ENCODE measurements around the gene LRRC8B. TPM values are rescaled to one million over a fixed set of nuclear protein-coding genes. Genes with fewer than 3 reads are reported as not detected.
"Not testable (repeated sequence)": the region's sequence is repeated elsewhere in the genome, so short reads cannot be mapped to it uniquely, and the experiment has no call there.

LRRC8B gene
- total and polyA plus RNA-seq, 11 donors = 0.91 to 10.4 (median 4.7) TPM

DNA sequence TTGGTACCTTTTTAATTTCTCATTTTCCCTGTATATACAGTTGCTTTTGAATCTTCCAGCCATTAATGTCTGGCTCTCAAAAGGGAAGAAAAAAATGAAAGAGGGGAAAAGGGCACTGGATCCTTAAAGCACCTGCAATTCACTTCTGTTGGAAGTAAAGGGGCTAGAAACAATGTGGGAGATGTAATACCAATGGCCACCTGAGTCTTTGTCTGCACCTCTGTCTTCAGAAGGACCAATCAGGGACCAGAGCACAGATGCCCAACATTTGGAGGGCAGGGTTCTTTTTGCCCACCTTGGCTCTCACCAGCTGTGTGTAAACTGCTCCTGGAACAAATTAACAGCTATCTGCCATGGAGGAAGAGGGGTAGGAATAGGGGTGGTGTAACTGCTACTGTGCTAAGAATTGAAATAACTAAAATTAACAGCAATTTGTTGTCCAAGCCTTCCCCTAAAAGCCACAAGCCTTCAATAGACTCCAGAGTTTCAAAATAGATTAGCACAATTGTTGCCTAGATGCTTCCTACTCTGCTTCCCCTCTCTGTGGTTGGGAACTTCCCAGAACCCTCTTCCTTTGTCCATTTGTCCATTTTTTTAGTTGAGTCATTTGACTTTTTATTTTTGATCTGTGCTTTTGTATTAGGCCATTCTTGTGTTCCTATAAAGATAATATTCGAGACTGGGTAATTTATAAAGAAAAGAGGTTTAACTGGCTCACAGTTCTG, 11.5 kb upstream of the LRRC8B start:
- H3K27me3 ChIP-seq = no peaks in the 10 kb centered on the region
- 69 to 90% (median 77%) methylated on average over 1 of the region's 1 CpG for WGBS, 4 donors

DNA sequence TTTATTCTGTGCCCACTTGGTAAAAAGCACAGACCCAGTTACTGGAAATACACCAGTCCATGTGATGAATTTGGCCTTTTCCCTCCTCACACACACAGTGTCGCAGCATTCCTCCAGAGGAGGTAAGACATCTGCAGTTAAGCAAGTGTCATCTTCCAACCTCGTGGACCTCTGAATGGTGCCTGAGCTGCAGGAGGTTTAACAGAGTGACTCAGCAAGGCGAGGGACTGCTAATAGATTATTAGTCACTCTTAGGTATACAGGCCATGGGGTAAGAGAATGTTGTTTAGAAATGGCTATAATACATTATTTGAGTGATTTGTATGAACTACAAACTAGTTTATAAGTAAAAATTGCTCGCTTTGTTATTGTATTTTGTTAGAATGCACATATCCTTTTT, 8.6 kb upstream of the LRRC8B start:
- H3K27me3 ChIP-seq = no peaks in the 10 kb centered on the region
- no peak for ATAC-seq
- no peaks in the 10 kb centered on the region for H3K36me3 ChIP-seq
- peaks cover 0 to 5% (median 0%) of the 10 kb centered on the region in 12 donors for H3K9me3 ChIP-seq
- peaks cover 0 to 17% (median 12%) of the 10 kb centered on the region in 12 donors for H3K4me1 ChIP-seq
- 83 to 86% (median 85%) methylated on average over 4 of the region's 4 CpGs for WGBS, 4 donors
- intact Hi-C loops (cut with DNase I) = loop anchor here in 1 of 10 donors (10.0 kb wide), 1 partner anchor 249 kb away; no protein-coding TSS in a partner anchor
- TF ChIP-seq CTCF (IDR thresholded peaks at IDR 0.05) = no peak
- no peak for TF ChIP-seq POLR2A (IDR thresholded peaks at IDR 0.05)
- no peak overlapping the region for H3K27ac ChIP-seq
- H3K4me3 ChIP-seq = no peak overlapping the region
- DNase-seq = no peak

More for the DNA sequence above, 11.5 kb upstream of the LRRC8B start:
- Histone ChIP-seq H3K27ac (no peak overlapping the region), H3K4me1 (peaks cover 0 to 10% (median 3%) of the 10 kb centered on the region in 12 donors), H3K36me3 (no peaks in the 10 kb centered on the region), H3K9me3 (peaks cover 0 to 13% (median 0%) of the 10 kb centered on the region in 12 donors), H3K4me3 (no peak overlapping the region)
- intact Hi-C loops (cut with DNase I) = loop anchor here in 1 of 10 donors (10.0 kb wide), 1 partner anchor 252 kb away; no protein-coding TSS in a partner anchor
- ATAC-seq (no peak), DNase-seq (no peak)
- TF ChIP-seq CTCF (IDR thresholded peaks at IDR 0.05) (no peak), POLR2A (IDR thresholded peaks at IDR 0.05) (no peak)

DNA sequence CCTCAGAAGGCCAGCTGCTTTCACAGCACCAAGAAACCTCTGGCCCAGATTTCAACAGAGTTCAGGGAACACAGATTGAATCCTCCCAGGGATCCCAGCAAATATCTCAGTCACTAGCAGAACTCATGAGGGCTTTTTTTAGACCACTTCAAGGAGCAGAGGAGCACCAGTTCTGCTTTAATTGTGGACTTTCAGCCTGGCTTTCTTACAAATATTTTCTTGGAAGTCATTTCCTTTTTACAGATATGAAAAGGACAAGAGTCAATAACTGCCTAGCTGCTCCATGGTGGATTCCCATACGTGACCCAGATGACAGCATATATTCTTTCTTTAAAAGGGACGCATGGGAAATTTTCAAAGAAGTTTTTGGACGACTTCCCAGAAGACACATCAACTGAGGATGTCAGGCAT, 6.4 kb upstream of the LRRC8B start:
- Histone ChIP-seq H3K4me1 (peaks cover 0 to 17% (median 12%) of the 10 kb centered on the region in 12 donors), H3K36me3 (no peaks in the 10 kb centered on the region), H3K27me3 (no peaks in the 10 kb centered on the region), H3K9me3 (no peaks in the 10 kb centered on the region), H3K4me3 (no peak overlapping the region), H3K27ac (peak overlapping the region in 5 of 12 donors; percentile 1 to 25 (median 19))
- TF ChIP-seq POLR2A (IDR thresholded peaks at IDR 0.05) = no peak
- no peak for TF ChIP-seq CTCF (IDR thresholded peaks at IDR 0.05)
- 8 to 26% (median 17%) methylated on average over 3 of the region's 3 CpGs for WGBS, 4 donors
- intact Hi-C loops (cut with DNase I) = loop anchor here in 1 of 10 donors (10.0 kb wide), 1 partner anchor 247 kb away; no protein-coding TSS in a partner anchor
- DNase-seq (peak in 1 of 5 donors; percentile 35), ATAC-seq (peak; percentile 44 to 84 (median 64))

DNA sequence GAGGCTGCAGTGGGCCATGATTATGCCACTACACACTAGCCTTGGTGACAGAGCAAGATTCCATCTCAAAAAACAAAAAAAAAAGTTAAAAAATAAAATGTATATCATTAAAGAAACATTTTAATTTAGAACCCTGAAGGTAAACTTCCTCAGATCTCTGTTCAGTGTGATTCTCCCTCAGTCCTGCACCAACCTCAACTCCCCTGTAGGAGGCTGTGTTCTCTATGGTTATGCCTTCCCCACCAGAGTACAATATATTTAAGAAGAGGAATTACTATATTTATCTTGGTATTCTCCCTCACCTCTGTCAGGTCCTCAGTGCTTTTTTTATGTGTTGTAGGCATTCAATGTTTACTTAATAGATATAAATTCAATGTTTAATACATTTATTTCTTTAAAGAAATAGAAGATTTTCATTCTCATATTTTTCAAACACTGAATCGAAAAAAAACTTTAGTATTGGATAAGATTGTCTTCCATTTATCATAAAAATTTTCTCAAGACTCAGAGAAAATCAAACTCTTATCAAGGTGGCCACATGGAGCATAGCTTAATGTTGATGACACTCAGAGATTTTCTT, 4.8 kb upstream of the LRRC8B start:
- no peaks in the 10 kb centered on the region for H3K9me3 ChIP-seq
- ATAC-seq = no peak
- intact Hi-C loops (cut with DNase I) = loop anchor here in 7 of 10 donors (1.0 to 10.0 kb wide), 7 partner anchors 75 to 245 kb away; no protein-coding TSS in a partner anchor
- H3K27me3 ChIP-seq = no peaks in the 10 kb centered on the region
- DNase-seq = no peak
- no peak overlapping the region for H3K4me3 ChIP-seq
- no peak overlapping the region for H3K27ac ChIP-seq
- WGBS, 4 donors = 95 to 99% (median 98%) methylated on average over 1 of the region's 1 CpG
- H3K36me3 ChIP-seq = no peaks in the 10 kb centered on the region
- H3K4me1 ChIP-seq = peaks cover 0 to 21% (median 15%) of the 10 kb centered on the region in 12 donors
- peak; percentile 40 to 66 (median 57) for TF ChIP-seq CTCF (IDR thresholded peaks at IDR 0.05)
- TF ChIP-seq POLR2A (IDR thresholded peaks at IDR 0.05) = no peak

DNA sequence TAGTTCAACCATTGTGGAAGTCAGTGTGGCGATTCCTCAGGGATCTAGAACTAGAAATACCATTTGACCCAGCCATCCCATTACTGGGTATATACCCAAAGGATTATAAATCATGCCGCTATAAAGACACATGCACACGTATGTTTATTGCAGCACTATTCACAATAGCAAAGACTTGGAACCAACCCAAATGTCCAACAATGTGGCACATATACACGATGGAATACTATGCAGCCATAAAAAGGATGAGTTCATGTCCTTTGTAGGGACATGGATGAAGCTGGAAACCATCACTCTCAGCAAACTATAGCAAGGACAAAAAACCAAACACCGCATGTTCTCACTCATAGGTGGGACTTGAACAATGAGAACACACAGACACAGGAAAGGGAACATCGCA, 2.7 kb upstream of the LRRC8B start:
- 92 to 99% (median 98%) methylated on average over 6 of the region's 6 CpGs for WGBS, 4 donors
- DNase-seq, ATAC-seq, H3K27me3 ChIP-seq, H3K9me3 ChIP-seq, H3K27ac ChIP-seq, H3K4me3 ChIP-seq, H3K36me3 ChIP-seq: not testable (repeated sequence)
- intact Hi-C loops (cut with DNase I) = loop anchor here in 6 of 10 donors (5.0 to 10.0 kb wide), 5 partner anchors 73 to 240 kb away; no protein-coding TSS in a partner anchor
- peaks cover 0 to 36% (median 24%) of the 10 kb centered on the region in 12 donors for H3K4me1 ChIP-seq
